HG03139 (cell line): ENCODE measurements around the gene BROX.
"Not testable (repeated sequence)": the region's sequence is repeated elsewhere in the genome, so short reads cannot be mapped to it uniquely, and the experiment has no call there.

Experiments used
- ATAC-seq: cut with Tn5 transposase; IDR thresholded peaks from one replicate; pipeline ENCODE4 v1.9.1; 2021; ENCODE audit not compliant: unreplicated experiment

BROX gene

GRCh38 chr1:222712253-222713090 is at the start of gene BROX, which contains the start of gene AIDA:
Gene BROX, plus strand, starts transcription at chr1:222712564. Its CDS starts 3,136 bp downstream, at chr1:222715700.
Gene AIDA, minus strand, starts transcription at chr1:222712491. Its CDS starts 174 bp downstream, at chr1:222712317.
- peak; percentile 75 for ATAC-seq

GRCh38 chr1:222663431-222663934 is 48.9 kb upstream of the BROX start:
- no peak for ATAC-seq

DNA sequence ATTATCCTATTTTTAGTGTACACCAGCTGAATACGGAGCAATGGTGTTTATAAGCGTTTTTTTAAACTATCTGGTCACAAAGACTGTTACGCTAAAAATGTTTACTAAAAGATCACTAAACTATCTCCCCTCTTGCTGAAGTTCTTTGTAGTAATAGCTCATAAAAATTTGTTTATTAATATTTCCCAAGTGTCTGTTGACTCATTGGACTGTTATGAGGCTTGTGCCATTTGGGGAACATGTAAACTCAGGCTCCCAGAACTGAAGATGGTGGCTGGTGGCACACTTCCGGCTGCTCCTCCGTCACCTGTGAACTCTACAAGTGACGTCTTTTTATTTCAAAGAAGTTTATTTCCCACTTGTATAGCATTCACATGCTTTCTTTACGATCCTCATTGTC is 46.4 kb upstream of the BROX start:
- ATAC-seq = no peak

- ATAC-seq = not testable (repeated sequence)
These were observed 44.2 kb upstream of the BROX start for GRCh38 chr1:222668184-222668583.

DNA sequence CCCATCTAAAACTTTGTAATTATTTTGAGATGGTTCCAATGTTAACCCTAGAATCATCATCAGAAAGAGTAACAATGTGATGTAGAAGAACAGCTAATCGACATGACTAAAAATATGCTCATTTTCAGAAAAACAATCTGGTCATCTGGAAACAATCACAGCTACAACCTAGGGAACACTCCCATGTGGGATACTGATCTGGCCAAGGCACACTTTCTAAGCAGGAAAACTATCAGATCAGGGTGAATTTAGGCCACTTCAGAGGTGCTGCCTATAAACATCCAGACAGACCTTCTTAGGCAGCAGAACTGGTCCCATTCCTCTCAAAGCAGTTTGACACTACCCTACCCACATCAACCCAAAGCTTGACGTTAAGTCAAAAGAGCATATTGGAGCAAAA is 43.3 kb upstream of the BROX start:
- ATAC-seq = not testable (repeated sequence)

- no peak for ATAC-seq
These were observed 42.3 kb upstream of the BROX start for GRCh38 chr1:222670110-222670509.

DNA sequence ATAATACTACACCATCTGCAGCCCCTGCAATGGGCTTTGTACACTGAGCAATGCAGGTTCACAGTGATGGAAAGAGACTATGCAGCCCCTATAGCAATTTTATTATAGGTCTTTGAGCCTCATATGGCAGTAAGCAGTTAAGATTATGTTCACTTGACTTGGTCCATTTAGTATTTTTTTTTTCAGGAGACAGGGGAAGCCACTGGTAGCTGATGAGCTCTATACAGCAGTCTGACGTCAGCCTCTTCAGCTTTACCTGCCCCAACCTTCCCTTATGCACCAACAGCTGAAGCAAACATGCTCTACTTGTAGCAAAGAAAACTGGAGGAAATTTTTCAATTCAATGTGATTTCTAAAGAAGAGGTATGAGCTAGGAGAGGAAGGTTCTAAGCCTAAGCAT is 32.3 kb upstream of the BROX start:
- ATAC-seq = no peak

- ATAC-seq = no peak
These were observed 21.3 kb upstream of the BROX start for GRCh38 chr1:222691016-222691415.

GRCh38 chr1:222694927-222695326 is 17.4 kb upstream of the BROX start:
- no peak for ATAC-seq

GRCh38 chr1:222696741-222697140 is 15.6 kb upstream of the BROX start:
- ATAC-seq = no peak

- no peak for ATAC-seq
These were observed 15.2 kb upstream of the BROX start for GRCh38 chr1:222697203-222697602.

DNA sequence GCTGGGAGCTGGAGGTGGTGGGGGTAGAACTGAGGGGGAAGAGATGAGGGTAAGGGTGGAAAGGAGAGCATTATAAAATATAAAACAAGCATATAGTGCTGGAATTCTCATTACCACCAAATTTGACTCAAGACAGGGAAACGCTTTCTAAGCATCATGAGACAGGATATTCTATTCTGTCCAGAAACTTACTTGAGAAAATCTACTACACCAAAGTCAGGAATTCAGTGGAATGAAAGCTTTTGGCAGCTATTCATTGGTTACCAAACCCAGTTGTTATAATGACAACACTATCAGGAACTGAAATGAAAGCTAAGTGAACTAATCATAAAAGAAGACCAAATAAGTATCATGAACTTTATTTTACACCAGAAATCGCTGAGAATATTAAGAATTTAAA is 14.5 kb upstream of the BROX start:
- ATAC-seq = no peak

DNA sequence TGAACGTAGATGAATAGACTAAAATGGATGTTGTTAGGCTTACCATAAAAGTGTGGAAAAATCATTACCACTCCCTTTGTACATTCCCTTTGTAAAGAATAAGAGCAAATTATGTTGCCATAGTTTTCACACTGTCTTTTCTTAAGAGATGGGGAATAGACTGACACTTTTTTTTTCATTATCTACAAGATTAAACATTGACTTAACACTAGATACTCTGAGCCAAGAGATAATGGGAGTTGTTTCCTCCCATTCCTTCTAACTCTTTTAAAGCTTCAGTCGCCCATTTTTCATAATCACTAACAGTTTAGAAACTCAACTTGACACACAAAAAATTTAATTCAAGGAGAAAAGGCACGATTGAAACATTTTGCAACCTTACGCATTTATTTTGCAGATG is 10.2 kb upstream of the BROX start:
- no peak for ATAC-seq

GRCh38 chr1:222704260-222704659 is 8.1 kb upstream of the BROX start:
- ATAC-seq = no peak

- ATAC-seq = no peak
These were observed 5.5 kb upstream of the BROX start for GRCh38 chr1:222706815-222707214.

DNA sequence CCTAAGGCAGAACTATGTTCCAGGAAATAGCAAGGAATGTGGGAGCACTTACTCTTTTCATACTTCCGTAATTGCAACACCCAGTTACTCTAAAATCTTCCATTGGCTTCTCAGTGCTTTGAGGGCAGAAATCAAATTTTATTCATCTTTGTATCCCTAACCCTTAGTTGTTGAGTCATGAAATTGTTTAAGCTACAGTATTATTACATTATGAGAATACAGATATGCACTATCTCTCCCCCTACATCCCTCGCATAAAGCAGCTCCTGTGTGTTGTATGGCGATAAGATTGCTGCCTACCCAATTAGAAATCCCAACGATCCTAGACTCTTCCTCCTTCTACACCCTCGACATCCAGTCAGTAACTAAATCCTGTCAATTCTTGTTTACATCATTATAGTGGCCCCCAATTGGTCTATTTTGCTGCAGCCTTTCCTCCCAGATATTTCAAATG is 2.6 kb upstream of the BROX start:
- no peak for ATAC-seq

- ATAC-seq = peak; percentile 34
These were observed 778 bp upstream of the BROX start for GRCh38 chr1:222711319-222712252.

GRCh38 chr1:222713091-222713961 is 962 bp downstream of the BROX start:
- peak; percentile 59 for ATAC-seq

DNA sequence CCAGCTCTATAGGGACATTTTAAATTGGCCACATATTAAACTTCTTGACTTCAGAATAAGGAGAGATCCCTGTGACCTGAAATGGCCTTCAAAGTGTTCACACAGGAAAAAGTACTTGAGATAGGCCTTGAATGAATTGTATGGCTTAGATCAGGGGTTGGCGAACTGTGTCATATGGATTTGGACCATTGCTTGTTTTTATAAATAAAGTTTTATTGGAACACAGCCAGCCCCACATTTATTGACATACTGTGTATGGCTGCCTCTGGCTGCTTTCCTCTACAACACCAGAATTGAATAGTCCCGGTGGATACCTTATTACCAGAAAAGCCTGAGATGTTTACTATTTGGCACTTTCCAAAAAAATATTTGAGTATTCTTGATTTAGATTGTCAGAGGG is 4.0 kb downstream of the BROX start:
- ATAC-seq = no peak

DNA sequence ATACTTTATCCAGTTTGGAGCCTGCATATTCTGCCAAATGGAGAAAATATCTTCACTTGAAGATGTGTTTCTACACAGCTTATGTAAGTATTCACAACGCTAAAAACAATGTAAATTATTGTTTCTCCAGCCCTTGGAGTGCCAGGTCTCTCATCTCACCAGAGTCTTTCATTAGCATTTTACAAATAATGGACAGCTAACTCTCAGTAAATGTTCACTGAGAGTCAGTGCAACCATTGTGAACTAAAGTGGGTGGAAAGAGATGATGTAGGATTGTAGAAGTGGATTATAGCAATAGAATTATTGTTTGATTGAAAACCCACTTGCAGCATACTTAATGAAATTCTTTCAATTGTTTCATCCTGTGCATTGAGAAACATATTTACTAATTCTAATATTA is 16.4 kb downstream of the BROX start:
- no peak for ATAC-seq
